Hepatocyte (in vitro differentiated cells): ENCODE data around the gene ELK3. TPM values are rescaled to one million over a fixed set of nuclear protein-coding genes. Genes with fewer than 3 reads are reported as not detected.
A peak's percentile ranks its signal among the peaks of the same experiment; 100 is the strongest.

Experiments used
- DNase-seq: peaks from one replicate; pipeline ENCODE4 v3.0.0-alpha.2; 2016; ENCODE audit warnings: low spot score
- H2AFZ ChIP-seq: fragments of 200-600 bp; sonication (generic); 2 replicates; pipeline ENCODE4 v1.6.0; 2016; ENCODE audit warnings: antibody characterized with exemption, mild to moderate bottlenecking
- H3K27ac ChIP-seq: fragments of 200-600 bp; sonication (generic); 2 replicates; pipeline ENCODE4 v1.5.1; 2016; ENCODE audit warnings: mild to moderate bottlenecking
- H3K27me3 ChIP-seq: fragments of 200-600 bp; sonication (generic); 2 replicates; pipeline ENCODE4 v1.6.1; 2016
- H3K36me3 ChIP-seq: fragments of 200-600 bp; sonication (generic); replicated peaks from 2 replicates; pipeline ENCODE4 v1.5.1; 2016; ENCODE audit warnings: low read depth; ENCODE audit not compliant: insufficient read depth
- H3K4me1 ChIP-seq: fragments of 200-600 bp; sonication (generic); 2 replicates; pipeline ENCODE4 v1.5.1; 2016; ENCODE audit warnings: mild to moderate bottlenecking, moderate library complexity; ENCODE audit not compliant: insufficient read depth
- H3K4me2 ChIP-seq: fragments of 200-600 bp; sonication (generic); 2 replicates; pipeline ENCODE4 v1.6.0; 2016
- H3K4me3 ChIP-seq: fragments of 200-600 bp; sonication (generic); 2 replicates; pipeline ENCODE4 v1.5.1; 2016; ENCODE audit warnings: mild to moderate bottlenecking
- H3K79me2 ChIP-seq: fragments of 200-600 bp; sonication (generic); 2 replicates; pipeline ENCODE4 v1.6.0; 2017; ENCODE audit warnings: mild to moderate bottlenecking
- H3K9me2 ChIP-seq: fragments of 200-600 bp; sonication (generic); replicated peaks from 2 replicates; pipeline ENCODE4 v1.6.0; 2017; ENCODE audit warnings: mild to moderate bottlenecking; ENCODE audit not compliant: insufficient read depth
- H3K9me3 ChIP-seq: fragments of 200-600 bp; sonication (generic); 2 replicates; pipeline ENCODE4 v1.5.1; 2016; ENCODE audit warnings: low read depth, mild to moderate bottlenecking
- H4K20me1 ChIP-seq: fragments of 200-600 bp; sonication (generic); 2 replicates; pipeline ENCODE4 v1.6.0; 2016; ENCODE audit warnings: mild to moderate bottlenecking; ENCODE audit not compliant: insufficient read depth, poor library complexity, severe bottlenecking
- EZH2 ChIP-seq: fragments of 200-600 bp; sonication (generic); IDR thresholded peaks from 2 replicates; pipeline ENCODE4 v1.6.1; 2016; ENCODE audit warnings: antibody characterized with exemption, mild to moderate bottlenecking, borderline replicate concordance
- EZH2phosphoT487 ChIP-seq: fragments of 200-600 bp; sonication (generic); IDR thresholded peaks from one replicate; pipeline ENCODE4 v1.6.1; 2018; ENCODE audit warnings: antibody characterized with exemption, mild to moderate bottlenecking, low read depth, moderate library complexity; ENCODE audit not compliant: unreplicated experiment, severe bottlenecking
- WGBS: methylation state at CpG from one replicate; pipeline ENCODE4 v1.1.6; 2016; ENCODE audit warnings: low lambda C conversion rate; ENCODE audit errors: missing lambda C conversion rate; 5-methylcytosine and 5-hydroxymethylcytosine counted together
- polyA plus RNA-seq: library from polyadenylated mRNA; unstranded; fragments of >200 nt; fragmentation: Nextera tagmentation; extraction: Ambion mirVana; gene quantifications from 2 replicates; pipeline ENCODE4 v1.2.1, GENCODE V29; 2016
- total RNA-seq: library from RNA; depleted of rRNA; stranded (reverse); fragments of >200 nt; gene quantifications from 2 replicates; pipeline ENCODE4 v1.2.3, GENCODE V29; 2014
- TF ChIP-seq, protein P1 (sequence below): fragments of 200-600 bp; sonication (generic); IDR thresholded peaks from 2 replicates; pipeline ENCODE4 v1.5.1; 2016; ENCODE audit warnings: antibody characterized with exemption, mild to moderate bottlenecking; ENCODE audit not compliant: poor library complexity

ELK3 gene
- total and polyA plus RNA-seq, 2 experiments from 2014 or later, result 12.1 to 12.9 TPM

DNA sequence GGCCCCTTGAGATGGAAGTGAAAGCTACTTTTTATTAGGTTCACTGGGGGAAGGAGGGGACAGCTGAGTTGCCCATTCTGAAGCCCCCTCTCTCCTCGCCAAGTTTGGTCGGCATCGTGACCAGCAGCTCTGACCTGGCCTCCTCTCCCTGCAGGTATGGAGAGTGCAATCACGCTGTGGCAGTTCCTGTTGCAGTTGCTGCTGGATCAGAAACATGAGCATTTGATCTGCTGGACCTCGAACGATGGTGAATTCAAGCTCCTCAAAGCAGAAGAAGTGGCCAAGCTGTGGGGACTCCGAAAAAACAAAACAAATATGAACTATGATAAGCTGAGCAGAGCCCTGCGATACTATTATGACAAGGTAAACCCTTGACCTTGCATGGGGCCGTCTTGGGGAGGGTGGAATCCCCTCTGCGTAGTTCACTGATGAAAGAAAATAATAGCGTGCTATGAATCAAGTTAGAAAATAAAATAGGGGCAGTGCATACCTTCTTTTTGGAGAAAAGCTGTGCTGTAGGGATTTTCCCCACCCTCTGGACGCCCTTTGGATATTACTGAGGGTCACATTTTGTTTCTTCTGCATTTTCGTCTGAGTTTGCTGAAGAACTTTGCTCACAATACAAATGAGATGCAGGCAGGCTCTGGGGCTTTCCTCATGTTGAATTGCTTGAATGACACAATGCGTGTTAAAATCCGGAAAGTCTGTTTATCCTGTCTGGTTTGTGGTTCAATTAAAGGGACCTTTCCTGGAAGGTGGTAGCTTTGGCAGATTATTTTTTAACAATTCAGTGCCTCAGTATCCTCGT is 29.4 kb downstream of the ELK3 start:
- no peak overlapping the region for H3K4me3 ChIP-seq
- no peak overlapping the region for H3K27ac ChIP-seq
- H3K79me2 ChIP-seq, result no peaks in the 10 kb centered on the region
- 83% methylated on average over 16 of the region's 16 CpGs for WGBS
- no peaks in the 10 kb centered on the region for H4K20me1 ChIP-seq
- H3K36me3 ChIP-seq, result no peaks in the 10 kb centered on the region
- no peaks in the 10 kb centered on the region for H3K9me3 ChIP-seq
- no peaks in the 10 kb centered on the region for H3K27me3 ChIP-seq
- TF ChIP-seq, protein P1, sequence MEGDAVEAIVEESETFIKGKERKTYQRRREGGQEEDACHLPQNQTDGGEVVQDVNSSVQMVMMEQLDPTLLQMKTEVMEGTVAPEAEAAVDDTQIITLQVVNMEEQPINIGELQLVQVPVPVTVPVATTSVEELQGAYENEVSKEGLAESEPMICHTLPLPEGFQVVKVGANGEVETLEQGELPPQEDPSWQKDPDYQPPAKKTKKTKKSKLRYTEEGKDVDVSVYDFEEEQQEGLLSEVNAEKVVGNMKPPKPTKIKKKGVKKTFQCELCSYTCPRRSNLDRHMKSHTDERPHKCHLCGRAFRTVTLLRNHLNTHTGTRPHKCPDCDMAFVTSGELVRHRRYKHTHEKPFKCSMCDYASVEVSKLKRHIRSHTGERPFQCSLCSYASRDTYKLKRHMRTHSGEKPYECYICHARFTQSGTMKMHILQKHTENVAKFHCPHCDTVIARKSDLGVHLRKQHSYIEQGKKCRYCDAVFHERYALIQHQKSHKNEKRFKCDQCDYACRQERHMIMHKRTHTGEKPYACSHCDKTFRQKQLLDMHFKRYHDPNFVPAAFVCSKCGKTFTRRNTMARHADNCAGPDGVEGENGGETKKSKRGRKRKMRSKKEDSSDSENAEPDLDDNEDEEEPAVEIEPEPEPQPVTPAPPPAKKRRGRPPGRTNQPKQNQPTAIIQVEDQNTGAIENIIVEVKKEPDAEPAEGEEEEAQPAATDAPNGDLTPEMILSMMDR, result no peak
- no peak for TF ChIP-seq EZH2phosphoT487
- no peak for TF ChIP-seq EZH2
- no peak overlapping the region for H3K4me2 ChIP-seq
- H2AFZ ChIP-seq, result no peak overlapping the region
- peaks cover 17% of the 10 kb centered on the region for H3K4me1 ChIP-seq
- DNase-seq, result no peak
- H3K9me2 ChIP-seq, result no peaks in the 10 kb centered on the region

DNA sequence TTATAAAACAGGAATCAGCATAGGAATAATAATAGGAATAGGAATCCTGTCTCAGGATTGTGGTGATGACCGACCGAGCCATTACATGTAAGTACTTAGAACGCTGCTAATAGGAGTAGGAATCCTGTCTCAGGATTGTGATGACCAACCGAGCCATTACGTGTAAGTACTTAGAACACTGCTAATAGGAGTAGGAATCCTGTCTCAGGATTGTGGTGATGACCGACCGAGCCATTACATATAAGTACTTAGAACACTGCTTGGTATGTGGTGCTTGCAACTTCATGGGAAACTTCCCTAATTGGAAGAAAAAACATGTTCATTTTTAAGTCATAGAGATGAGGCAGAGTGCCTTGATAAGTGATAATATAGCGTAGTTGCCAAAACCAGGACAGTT is 30.0 kb downstream of the ELK3 start:
- Histone ChIP-seq H2AFZ (no peak overlapping the region), H3K36me3 (no peaks in the 10 kb centered on the region), H3K27ac (peak overlapping the region; percentile 8), H3K9me2 (no peaks in the 10 kb centered on the region), H4K20me1 (no peaks in the 10 kb centered on the region), H3K9me3 (no peaks in the 10 kb centered on the region), H3K4me1 (peaks cover 15% of the 10 kb centered on the region), H3K79me2 (no peaks in the 10 kb centered on the region), H3K4me2 (no peak overlapping the region), H3K27me3 (no peaks in the 10 kb centered on the region), H3K4me3 (no peak overlapping the region)
- TF ChIP-seq, protein P1, result no peak
- TF ChIP-seq EZH2phosphoT487 (no peak), EZH2 (no peak)
- WGBS, result 91% methylated on average over 8 of the region's 8 CpGs
- DNase-seq, result no peak

DNA sequence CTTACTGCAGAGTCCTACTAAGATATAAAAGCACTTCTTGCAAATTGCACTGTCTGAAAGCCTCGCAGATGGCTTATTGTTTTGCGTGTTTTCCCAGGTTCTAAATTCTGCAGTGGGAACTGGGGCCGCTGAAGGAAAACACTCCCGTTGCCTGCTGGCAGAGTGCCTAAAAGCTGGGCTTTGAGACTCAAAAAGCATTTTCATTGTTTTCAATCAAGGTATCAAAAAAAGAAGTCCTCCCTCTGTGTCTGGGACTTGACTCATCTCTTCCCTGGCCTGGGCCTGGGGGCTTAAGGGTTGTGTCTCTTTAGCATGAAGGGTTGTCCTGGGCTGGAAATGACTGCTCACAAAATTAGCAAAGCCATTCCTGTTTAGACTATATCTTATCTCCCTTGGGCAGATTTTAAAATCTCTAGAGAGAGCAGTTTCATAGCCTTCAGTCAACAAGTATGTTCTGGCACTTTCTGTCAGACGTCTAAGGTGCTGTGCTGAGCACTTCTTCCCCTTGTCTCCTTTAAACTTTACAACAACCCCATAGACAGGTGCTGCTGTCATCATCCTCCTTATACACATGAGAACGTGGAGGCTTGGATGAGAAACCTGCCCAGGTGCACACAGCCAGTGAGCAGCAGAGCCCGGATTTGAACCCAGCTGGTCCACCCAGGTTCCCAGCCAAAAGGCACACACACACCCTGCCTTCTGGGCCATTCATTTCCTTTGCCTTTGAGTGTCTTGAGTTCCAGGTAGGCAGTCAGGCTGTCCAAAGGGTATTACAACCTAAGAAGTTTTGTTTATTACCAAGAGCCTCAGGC is 31.1 kb downstream of the ELK3 start:
- Histone ChIP-seq H3K4me3 (no peak overlapping the region), H3K79me2 (no peaks in the 10 kb centered on the region), H4K20me1 (no peaks in the 10 kb centered on the region), H3K9me2 (no peaks in the 10 kb centered on the region), H3K4me1 (peaks cover 12% of the 10 kb centered on the region), H2AFZ (no peak overlapping the region), H3K4me2 (no peak overlapping the region), H3K27me3 (no peaks in the 10 kb centered on the region), H3K27ac (no peak overlapping the region), H3K9me3 (no peaks in the 10 kb centered on the region), H3K36me3 (no peaks in the 10 kb centered on the region)
- 54% methylated on average over 7 of the region's 7 CpGs for WGBS
- TF ChIP-seq EZH2, result no peak
- TF ChIP-seq, protein P1, result no peak
- peak; percentile 36 for DNase-seq
